Right lobe of liver (tissue), 4 donors: Measurements from ENCODE around the gene DCAF5.

Experiments used
- POLR2A ChIP-seq: fragments of 450-650 bp; IDR thresholded peaks from one replicate; pipeline ENCODE4 v1.6.1; 2017; ENCODE audit warnings: antibody characterized with exemption, mild to moderate bottlenecking
- TF ChIP-seq, protein P1 (sequence below), 4 donors: fragments of 200-600 bp in 3 of 4; fragments of 450-650 bp in 1 of 4; IDR thresholded peaks; one replicate each; pipeline versions ENCODE4 v1.5.1 to v1.8.0; 2016 to 2022; ENCODE audit warnings: antibody characterized with exemption in 4 of 4, mild to moderate bottlenecking in 2 of 4
- donor health status: DM: no; HTN: no; CAD: no.
- donor health status: DM: no; HTN: no; CAD: no.
- donor health status: DM: no; HTN: yes; CAD: no.

DNA sequence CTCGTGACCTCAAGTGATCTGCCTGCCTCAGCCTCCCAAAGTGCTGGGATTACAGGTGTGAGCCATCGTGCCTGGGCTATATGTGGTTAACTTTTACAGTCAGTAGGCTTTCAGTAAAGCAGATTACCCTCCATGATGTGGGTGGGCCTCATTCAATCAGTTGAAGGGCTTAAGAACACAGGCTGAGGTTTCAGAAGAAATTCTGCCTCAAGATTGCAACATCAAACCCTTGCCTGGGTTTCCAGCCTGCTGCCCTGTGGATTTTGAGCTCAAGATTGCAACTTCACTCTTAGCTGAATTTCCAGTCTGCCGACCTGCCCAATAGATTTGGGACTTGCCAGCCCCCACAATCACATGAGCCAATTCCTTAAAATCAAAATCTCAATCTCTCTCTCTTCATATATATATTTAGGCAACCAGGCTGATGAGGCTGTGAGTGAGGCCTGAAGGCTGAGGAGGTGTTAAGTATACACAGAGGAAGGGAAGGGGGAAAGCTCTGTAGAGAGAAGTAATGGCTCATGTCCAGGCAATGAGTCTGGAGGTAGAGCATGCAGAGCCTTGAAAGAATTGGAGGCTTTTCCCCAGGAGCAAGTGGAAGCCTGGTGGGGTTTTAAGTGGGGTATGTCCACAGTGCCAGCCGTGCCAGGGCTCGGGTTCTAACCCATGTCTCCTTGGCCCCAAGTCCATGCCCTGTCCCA, 140.5 kb downstream of the DCAF5 start:
- no peak for TF ChIP-seq POLR2A
- TF ChIP-seq, protein P1, sequence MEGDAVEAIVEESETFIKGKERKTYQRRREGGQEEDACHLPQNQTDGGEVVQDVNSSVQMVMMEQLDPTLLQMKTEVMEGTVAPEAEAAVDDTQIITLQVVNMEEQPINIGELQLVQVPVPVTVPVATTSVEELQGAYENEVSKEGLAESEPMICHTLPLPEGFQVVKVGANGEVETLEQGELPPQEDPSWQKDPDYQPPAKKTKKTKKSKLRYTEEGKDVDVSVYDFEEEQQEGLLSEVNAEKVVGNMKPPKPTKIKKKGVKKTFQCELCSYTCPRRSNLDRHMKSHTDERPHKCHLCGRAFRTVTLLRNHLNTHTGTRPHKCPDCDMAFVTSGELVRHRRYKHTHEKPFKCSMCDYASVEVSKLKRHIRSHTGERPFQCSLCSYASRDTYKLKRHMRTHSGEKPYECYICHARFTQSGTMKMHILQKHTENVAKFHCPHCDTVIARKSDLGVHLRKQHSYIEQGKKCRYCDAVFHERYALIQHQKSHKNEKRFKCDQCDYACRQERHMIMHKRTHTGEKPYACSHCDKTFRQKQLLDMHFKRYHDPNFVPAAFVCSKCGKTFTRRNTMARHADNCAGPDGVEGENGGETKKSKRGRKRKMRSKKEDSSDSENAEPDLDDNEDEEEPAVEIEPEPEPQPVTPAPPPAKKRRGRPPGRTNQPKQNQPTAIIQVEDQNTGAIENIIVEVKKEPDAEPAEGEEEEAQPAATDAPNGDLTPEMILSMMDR (IDR thresholded peaks at IDR 0.05): no peak
